GM19193 (cell line): Measurements from ENCODE around the gene DPH1.

Experiments
- POLR2A ChIP-seq: IDR thresholded peaks from 4 replicates; pipeline ENCODE4 v1.6.1; 2011; ENCODE audit not compliant: insufficient read depth, insufficient read length; ENCODE audit errors: extremely low read depth

The DPH1 gene

DNA sequence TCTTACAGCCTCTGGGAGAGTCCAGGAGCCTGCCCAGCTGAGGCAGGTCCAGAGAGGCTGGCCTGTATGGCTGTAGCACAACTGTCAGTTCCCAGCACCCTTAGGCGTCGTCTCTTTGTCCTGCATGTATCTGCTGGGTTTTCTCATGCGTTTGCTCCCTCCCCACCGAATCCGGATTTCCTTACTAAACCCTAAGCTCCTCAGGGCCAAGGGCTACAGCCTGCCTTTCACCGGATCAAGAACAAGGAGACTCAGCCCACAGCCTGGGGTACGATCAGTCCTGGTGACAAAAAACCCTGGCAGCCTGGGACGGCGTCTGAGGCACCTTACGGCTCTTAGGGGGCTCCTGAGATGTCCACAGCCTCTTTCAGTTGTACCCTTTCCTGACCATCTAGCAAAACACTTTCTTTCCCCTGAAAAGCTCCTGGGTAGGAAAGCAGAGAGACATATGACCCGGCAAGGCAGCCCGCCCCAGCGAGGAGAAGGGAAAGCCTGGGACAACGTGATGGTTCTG lies 37.2 kb downstream of the DPH1 start:
- TF ChIP-seq POLR2A, result no peak

- TF ChIP-seq POLR2A, result no peak
Measured at GRCh38 chr17:2067608-2068024, 37.7 kb downstream of the DPH1 start.

- no peak for TF ChIP-seq POLR2A
Measured at GRCh38 chr17:2068031-2068518, 38.1 kb downstream of the DPH1 start.

GRCh38 chr17:2068519-2069051 lies 38.6 kb downstream of the DPH1 start:
- no peak for TF ChIP-seq POLR2A

DNA sequence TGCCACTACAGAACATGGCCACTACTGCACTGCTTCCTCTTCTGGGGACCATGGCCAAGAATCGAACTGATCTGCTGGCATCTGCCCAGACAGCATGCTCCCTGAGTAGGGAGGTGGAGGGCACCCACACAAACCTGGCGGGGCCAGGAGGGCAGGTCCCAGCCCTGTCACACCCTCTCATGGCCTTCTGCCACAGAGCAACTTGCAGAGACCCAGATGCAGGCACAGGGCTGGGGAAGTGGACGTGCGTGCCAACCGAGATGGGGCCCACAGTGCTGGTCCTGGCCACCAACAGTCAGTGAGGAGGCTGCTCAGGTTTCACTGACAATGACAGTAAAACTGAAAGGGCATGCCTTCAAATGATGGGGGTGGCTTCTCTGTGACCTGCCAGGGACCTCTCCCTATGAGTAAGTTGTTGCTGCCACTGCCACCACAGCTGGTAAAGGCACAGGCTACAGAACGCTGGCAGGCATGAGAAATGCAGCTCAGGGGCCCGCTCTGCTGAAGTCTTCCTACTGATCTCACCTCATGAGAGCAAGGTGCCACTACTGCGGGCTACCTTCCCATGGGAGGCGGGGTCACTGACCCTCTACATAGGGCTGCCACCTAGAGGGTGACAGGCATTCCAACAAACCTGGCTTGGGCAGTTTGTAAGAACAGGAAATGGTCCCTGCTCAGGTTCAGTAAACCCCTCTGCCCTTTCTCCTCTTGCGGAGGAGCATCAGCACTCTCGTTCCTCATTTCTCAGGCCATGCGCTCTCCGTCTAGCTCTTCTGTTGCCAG lies 40.5 kb downstream of the DPH1 start:
- peak; percentile 54 for TF ChIP-seq POLR2A

- TF ChIP-seq POLR2A, result no peak
Measured at GRCh38 chr17:2071024-2071385, 41.1 kb downstream of the DPH1 start.

GRCh38 chr17:2071455-2072281 lies 41.7 kb downstream of the DPH1 start:
- TF ChIP-seq POLR2A, result no peak

DNA sequence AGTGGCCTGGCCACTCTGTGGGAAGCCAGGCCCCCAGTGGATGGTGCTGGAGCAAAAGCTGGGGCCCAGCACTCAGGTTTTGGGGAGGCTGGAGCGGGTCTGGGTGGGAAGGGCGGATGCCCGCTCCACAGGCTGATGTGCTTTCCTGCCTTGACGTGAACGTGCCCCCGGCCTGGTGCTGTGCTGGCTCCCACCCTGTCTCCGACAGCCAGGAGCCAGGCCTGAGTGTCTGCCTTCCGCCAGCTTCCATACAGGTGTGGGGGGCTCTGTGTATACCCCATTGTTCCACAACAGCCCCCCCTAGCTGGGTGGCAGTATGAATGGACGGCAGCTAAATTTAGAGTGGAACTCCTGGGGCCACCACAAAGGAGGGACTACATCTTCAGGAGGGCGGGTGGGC lies 45.0 kb downstream of the DPH1 start:
- TF ChIP-seq POLR2A, result no peak

DNA sequence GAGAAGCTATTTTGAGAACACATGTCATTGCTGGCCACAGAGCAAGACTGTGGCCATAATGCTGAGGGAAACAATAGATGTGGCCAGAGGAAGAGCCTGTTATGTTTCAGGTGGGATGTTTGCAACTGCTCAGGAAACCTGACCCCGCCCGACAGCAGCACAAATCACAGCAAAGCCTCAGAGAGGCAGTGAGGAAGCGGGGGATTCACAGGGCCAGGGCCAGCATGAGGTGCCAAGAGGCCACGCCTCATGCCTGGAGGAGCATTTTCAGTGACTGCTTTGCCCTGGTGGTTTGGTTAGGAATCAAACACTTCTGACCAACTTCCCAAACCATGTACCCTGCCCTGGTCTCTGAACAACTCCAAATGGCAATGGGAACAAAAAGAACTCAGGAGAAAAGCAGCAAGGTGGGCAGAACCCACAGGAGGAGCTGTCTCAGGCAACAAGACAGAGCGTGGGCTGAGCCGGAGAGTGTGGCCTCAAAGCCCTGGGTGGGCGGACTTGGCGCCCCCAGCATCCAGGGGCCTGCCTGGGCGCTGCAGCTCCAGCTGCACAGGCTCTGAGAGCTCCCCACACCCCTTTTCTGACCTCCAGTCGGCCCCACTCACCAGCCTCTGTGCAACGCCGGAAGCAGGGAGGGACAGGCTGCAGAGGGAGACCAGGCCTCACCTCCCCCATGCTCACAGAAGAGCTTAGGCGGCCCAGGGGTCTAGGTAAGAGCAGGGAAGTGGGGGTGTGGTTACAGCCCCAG lies 45.6 kb downstream of the DPH1 start:
- no peak for TF ChIP-seq POLR2A

DNA sequence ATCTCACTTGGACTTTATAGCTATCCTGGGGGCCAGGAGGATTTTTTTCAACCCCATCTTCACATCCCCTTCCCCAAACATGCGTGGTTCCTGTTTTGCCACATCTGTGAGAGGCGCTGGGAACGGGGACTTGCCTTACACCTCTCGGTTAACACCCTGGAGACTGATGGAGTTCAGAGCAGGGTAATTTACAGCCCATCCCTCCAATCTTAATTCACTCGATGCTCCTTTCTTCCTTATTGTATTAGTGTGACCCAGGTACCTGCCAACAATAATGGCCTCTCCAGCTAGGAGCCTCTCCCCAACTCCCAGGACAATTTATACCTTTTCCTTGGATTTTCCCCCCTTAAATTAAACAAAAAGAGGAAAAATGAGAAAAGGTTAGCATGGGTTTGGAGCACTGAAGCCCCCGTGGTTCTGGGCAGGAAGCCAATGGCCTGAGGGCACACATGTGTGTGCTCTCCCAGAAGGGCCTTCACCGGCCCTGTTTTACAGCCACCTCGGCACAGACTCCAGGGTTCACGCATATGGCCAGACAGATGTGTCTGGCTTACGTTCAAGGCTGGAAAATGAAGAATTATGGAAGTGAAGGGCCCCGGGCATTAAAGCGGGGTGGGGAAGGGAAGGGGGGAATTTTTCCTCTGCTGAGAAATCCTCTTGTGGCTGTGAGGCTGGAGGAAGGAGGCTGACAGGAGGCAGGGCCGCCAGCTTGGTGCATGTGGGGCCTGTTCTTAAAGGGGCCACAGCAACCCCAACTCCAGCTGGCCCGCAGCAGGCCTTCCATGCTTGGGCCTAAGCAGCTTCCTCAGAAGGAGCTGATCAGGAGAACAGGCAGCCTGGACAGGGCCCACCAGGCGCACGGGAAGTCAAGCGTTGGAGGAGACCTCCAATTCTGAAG lies 46.4 kb downstream of the DPH1 start:
- TF ChIP-seq POLR2A, result no peak

DNA sequence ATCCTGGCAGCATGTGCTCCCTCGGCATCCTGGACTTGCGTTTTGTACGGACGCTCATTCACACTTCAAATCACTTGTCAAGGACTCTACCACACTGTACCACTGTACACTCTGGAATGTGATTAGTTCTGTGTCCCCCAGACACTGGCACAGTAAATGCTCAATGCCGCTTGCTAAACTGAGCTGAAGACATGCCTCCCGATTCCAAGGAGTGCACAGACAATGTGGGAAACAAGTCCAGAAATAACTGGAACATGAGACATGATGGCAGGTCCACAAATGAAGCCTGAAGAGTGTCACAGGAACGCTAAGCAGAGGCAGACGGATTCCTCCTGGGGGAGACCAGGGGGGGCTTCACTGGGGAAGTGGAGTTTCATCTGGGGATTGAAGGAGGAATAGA lies 47.1 kb downstream of the DPH1 start:
- TF ChIP-seq POLR2A, result no peak

GRCh38 chr17:2081564-2081963 lies 51.6 kb downstream of the DPH1 start:
- no peak for TF ChIP-seq POLR2A

DNA sequence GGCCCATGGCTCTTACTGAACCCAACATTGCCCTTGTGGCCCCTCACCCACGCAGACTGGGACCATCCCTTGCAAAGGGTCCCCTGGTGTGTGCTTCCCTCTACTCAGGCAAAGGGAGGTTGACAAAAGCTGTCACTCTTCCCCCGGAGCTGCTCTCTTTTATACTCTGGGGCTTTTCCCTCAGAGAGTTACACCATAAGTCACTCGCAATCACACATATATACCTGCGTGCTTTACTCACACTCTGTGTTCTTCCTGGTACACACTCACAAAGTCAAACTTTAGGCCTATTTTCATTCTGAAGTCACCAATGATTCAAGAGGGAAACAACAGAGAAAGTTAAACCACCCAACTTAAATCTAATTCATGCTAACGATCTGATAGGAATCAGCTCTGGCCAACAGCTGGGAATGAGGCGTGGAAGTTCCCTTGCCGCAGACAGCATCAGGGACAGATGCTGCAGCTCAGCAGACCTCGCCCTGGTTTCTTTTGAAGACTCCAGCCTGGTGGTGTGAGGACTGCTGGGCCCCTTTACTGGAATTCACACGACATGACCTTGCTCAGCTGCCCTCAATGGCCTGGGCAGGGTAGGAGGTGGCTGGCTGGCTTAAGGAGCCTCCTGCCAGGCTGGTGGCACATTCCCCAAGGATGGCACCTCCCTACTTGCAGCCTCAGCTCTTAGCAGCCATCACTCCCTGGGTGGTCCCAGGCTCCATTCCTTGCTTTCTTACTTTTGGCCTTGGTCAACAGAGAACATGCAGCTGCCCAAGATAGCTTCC lies 52.2 kb downstream of the DPH1 start:
- no peak for TF ChIP-seq POLR2A

DNA sequence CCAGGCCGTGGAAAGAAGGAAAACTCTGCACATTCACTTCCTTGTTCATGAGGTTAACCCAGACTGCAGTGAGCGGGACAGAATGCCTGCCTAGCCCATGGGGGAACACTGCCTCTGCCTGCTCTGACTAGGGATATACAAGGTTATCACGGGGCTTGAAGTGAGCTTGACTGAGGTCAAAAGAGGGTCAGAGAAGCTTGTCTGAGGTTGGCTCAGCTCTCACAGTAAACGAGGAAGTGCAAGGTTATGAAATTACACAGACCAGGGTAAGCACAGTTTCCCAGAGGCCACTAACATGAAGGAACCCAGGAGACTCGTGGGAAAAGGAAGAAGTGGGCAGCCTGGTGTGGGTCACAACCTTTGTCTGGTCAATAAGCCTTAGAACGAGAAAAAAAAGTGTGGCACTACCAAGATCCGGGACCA lies 53.7 kb downstream of the DPH1 start:
- no peak for TF ChIP-seq POLR2A
